ENCODE results near the gene ADAM12.

Gene ADAM12

DNA sequence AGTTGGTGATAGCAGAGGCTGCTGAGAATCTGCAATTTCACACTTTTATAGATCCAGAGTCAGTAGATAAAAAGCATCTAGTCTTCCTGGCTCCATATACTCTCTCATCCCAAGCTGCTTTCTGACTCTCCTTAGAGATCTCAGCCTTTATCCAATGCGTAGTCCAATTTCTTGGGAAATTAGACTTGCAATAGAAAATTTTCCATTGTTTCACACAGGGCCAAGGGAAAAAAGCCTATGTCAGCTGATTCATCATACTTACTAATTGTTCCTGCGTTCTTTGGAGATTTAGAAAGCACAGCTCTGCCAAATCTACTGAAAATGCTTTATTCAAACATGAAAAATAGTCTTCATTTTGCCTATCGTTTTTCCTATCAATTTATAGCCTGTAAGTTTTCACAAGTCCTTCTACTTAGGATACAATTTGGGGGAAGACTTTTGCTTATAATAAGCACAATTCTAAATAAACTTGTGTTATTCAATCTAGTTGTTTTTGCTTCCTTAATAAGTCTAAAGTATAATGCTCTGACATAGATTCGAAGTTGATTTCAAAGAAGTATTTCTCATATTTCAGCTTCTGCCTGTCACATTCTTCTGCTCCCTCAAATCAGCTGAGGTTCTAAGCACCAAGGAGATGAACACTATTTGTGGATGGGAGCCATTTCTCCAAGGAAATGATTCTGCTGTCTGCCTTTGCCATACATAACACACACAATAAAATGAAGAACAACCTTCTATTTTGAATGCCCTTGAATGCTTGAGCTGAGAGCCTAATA, 165.4 kb downstream of the ADAM12 start:
- no peak for FAIRE-seq
- DNase-seq (ENCODE audit: insufficient read length, low spot score) = no peak
- TF ChIP-seq, protein P1, sequence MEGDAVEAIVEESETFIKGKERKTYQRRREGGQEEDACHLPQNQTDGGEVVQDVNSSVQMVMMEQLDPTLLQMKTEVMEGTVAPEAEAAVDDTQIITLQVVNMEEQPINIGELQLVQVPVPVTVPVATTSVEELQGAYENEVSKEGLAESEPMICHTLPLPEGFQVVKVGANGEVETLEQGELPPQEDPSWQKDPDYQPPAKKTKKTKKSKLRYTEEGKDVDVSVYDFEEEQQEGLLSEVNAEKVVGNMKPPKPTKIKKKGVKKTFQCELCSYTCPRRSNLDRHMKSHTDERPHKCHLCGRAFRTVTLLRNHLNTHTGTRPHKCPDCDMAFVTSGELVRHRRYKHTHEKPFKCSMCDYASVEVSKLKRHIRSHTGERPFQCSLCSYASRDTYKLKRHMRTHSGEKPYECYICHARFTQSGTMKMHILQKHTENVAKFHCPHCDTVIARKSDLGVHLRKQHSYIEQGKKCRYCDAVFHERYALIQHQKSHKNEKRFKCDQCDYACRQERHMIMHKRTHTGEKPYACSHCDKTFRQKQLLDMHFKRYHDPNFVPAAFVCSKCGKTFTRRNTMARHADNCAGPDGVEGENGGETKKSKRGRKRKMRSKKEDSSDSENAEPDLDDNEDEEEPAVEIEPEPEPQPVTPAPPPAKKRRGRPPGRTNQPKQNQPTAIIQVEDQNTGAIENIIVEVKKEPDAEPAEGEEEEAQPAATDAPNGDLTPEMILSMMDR (IDR thresholded peaks at IDR 0.05; ENCODE audit: insufficient read depth, missing control alignments) = no peak

DNA sequence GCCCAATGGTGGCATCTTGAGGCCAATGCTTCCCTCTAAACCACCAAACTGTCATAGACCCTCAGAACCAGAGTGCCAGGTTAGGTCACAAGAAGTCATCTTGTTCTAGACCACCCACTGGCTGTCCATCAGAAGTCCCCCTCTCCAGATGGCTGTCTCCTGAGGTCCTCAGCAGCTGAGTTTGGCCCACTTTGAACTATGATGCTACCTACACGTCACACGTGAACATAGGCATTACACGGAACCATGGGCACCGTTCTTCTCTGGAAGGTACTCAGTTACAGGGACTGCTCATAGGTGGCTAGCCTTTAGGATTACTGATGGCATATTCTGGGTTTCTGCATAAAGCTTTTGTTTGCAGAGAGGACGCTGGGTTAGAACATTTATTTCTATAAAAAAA, 166.4 kb downstream of the ADAM12 start:
- TF ChIP-seq, protein P1 (IDR thresholded peaks at IDR 0.05; ENCODE audit: insufficient read depth, missing control alignments) = no peak
- DNase-seq (ENCODE audit: insufficient read length, low spot score) = no peak
- FAIRE-seq = no peak

DNA sequence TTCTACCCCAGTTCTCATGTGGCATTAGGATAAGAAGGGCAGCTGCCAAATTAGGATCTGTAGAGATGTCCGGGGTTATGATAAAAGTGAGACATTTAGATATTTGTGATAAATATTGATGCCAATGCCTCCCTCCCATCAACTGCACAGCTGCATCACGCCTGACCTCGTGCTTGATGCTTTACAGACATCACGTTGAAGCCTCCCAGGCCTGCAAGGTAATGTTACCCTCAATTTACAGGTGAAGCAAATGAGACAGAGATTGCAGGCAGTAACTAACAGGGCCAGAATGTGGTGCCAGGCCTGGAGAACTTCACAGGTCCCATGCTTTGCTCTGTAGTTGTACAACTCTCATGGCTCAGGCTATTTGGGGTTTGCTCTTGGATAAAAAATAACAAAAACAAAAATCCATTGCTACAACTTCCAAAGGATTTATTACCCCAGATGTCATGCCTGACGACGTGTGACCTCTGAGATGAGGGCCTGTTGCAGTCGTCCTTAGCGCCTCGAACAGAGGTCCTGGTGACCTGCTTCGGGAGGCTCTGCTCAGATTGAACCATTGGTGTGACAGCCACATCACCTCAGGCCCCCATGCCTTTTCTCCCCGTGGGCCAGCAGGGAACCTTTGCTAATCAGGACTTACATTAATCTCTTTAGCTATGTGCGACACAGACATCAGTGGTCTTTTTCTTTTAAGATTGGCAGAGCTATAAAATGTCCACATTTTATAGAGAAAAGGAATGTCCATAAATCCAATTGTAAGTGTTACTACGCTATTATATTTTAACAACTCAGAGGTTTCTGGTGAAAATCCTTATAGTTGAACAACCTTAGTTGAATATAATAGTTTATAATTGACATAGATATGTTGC, 169.3 kb downstream of the ADAM12 start:
- FAIRE-seq (no peak), DNase-seq (ENCODE audit: insufficient read length, low spot score) (no peak)
- TF ChIP-seq, protein P1 (IDR thresholded peaks at IDR 0.05; ENCODE audit: insufficient read depth, missing control alignments) = no peak

DNA sequence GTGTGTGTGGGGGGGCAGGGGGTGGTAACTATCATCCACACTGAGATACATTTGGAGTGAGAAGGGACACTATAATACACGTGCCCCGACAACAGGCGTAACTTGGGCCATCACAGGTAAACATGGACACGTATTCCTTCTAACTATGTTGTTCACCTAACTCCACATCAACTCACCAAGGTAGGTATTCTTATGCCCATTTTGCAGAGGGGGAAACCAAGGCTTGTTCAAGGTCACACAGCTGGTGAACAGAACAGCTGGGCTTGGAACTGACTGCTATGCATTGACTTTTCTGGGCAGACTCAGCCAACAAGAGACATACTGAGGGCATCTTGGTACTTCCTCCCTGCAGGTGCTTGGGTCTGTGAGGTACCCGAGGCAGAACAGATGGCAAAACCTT, 170.1 kb downstream of the ADAM12 start:
- TF ChIP-seq, protein P1 (IDR thresholded peaks at IDR 0.05; ENCODE audit: insufficient read depth, missing control alignments) = no peak
- DNase-seq (ENCODE audit: insufficient read length, low spot score) (no peak), FAIRE-seq (no peak)

DNA sequence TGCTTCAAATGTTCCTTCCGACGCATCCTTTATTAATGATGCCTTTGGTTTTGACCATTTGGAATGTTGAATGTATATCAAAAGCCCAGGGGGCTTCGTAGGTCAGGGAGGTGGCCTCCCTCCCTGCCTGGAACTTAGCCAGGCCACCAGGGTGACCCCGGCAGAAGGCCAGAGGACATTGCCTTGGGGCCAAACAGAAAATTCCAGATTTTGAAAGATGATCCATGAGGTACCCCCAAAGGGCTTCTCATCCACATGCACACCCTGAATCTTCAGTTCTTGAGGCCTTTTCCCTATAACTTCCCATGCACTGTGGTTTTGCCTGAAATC, 171.7 kb downstream of the ADAM12 start:
- FAIRE-seq (no peak), DNase-seq (ENCODE audit: insufficient read length, low spot score) (no peak)
- TF ChIP-seq, protein P1 (IDR thresholded peaks at IDR 0.05; ENCODE audit: insufficient read depth, missing control alignments) = no peak

GRCh38 chr10:126215746-126216631, 172.3 kb downstream of the ADAM12 start:
- DNase-seq (ENCODE audit: insufficient read length, low spot score) (no peak), FAIRE-seq (no peak)
- TF ChIP-seq, protein P1 (IDR thresholded peaks at IDR 0.05; ENCODE audit: insufficient read depth, missing control alignments) = no peak
